GM12878 (cell line): ENCODE measurements around the gene DES.

Source experiments
- CBX5 ChIP-seq: sonication (generic); IDR thresholded peaks from 2 replicates; pipeline ENCODE4 v1.6.1; 2016; ENCODE audit warnings: low read depth, moderate library complexity, mild to moderate bottlenecking, inconsistent platforms
- CREB1 ChIP-seq: IDR thresholded peaks from 2 replicates; pipeline ENCODE4 v1.6.1; 2012; ENCODE audit warnings: low read depth, mild to moderate bottlenecking, inconsistent platforms
- EZH2 ChIP-seq: IDR thresholded peaks from 2 replicates; pipeline ENCODE4 v1.6.1; 2012; ENCODE audit warnings: low read depth, mild to moderate bottlenecking, control low read depth, inconsistent platforms, low read length, borderline replicate concordance; ENCODE audit not compliant: control insufficient read depth
- POU2F2 ChIP-seq: IDR thresholded peaks from 3 replicates; pipeline ENCODE4 v1.6.1; 2011; ENCODE audit warnings: low read depth, mild to moderate bottlenecking, low read length, borderline replicate concordance
- SMC3 ChIP-seq: IDR thresholded peaks from 2 replicates; pipeline ENCODE4 v1.6.1; 2011; ENCODE audit warnings: low read length, improper control_type of control experiment, borderline replicate concordance
- WRNIP1 ChIP-seq: IDR thresholded peaks from 2 replicates; pipeline ENCODE4 v1.6.1; 2011; ENCODE audit warnings: low read depth, low read length, improper control_type of control experiment, borderline replicate concordance
- TF ChIP-seq, protein P1 (sequence below), 3 experiments: IDR thresholded peaks in 2 of 3; conservative IDR thresholded peaks in 1 of 3; 2 replicates each; pipeline ENCODE4 v1.5.1; 2011; ENCODE audit warnings: low read depth in 3 of 3, low read length in 3 of 3, mild to moderate bottlenecking in 3 of 3, control low read depth in 2 of 3, moderate library complexity in 2 of 3, inconsistent platforms in 1 of 3, mixed read lengths in 1 of 3; ENCODE audit not compliant: control insufficient read depth in 2 of 3, insufficient read depth in 1 of 3; ENCODE audit errors: extremely low read depth in 1 of 3

DNA sequence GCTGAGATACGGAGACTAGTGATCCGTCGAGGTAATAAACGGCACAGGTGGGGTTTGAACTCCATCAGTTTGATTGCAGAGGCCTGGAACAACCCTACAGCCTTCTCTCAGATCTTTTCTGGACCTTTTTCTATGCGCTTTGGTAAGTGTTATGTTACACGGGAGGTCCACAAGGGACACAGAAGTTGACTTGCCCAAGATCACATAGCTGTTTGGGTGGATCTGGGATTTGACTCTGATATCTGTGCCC, 29.3 kb upstream of the DES start:
- no peak for TF ChIP-seq SMC3
- TF ChIP-seq, protein P1, sequence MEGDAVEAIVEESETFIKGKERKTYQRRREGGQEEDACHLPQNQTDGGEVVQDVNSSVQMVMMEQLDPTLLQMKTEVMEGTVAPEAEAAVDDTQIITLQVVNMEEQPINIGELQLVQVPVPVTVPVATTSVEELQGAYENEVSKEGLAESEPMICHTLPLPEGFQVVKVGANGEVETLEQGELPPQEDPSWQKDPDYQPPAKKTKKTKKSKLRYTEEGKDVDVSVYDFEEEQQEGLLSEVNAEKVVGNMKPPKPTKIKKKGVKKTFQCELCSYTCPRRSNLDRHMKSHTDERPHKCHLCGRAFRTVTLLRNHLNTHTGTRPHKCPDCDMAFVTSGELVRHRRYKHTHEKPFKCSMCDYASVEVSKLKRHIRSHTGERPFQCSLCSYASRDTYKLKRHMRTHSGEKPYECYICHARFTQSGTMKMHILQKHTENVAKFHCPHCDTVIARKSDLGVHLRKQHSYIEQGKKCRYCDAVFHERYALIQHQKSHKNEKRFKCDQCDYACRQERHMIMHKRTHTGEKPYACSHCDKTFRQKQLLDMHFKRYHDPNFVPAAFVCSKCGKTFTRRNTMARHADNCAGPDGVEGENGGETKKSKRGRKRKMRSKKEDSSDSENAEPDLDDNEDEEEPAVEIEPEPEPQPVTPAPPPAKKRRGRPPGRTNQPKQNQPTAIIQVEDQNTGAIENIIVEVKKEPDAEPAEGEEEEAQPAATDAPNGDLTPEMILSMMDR (IDR thresholded peaks at IDR 0.05 in 2 of 3, conservative IDR thresholded peaks at IDR 0.05 in 1 of 3; ENCODE audit: control insufficient read depth in 2 of 3, extremely low read depth in 1 of 3, insufficient read depth in 1 of 3, low read depth in 3 of 3, low read length in 3 of 3): no peak
- no peak for TF ChIP-seq POU2F2
- TF ChIP-seq CBX5: no peak
- no peak for TF ChIP-seq CREB1
- TF ChIP-seq WRNIP1: no peak
- TF ChIP-seq EZH2: no peak
